ENCODE results near the gene MYO18B. TPM values are rescaled to one million over a fixed set of nuclear protein-coding genes. Genes with fewer than 3 reads are reported as not detected.

Gene MYO18B
- total RNA-seq, 1 experiment from 2014 or later: not detected

- Histone ChIP-seq H3K9me3 (ENCODE audit: low read length) (no peaks in the 10 kb centered on the region), H3K27me3 (ENCODE audit: low read length) (no peaks in the 10 kb centered on the region), H3K9ac (ENCODE audit: low read length) (no peak overlapping the region), H3K79me2 (ENCODE audit: low read length) (no peaks in the 10 kb centered on the region), H3K36me3 (ENCODE audit: low read depth, low read length) (no peaks in the 10 kb centered on the region), H2AFZ (ENCODE audit: low read length) (no peak overlapping the region), H3K4me1 (ENCODE audit: insufficient read depth, low read length) (no peaks in the 10 kb centered on the region), H4K20me1 (ENCODE audit: low read length) (no peaks in the 10 kb centered on the region), H3K4me3 (ENCODE audit: low read length) (no peak overlapping the region), H3F3A (ENCODE audit: low read length, unreplicated experiment) (no peaks in the 10 kb centered on the region), H3K4me2 (ENCODE audit: low read length) (no peak overlapping the region), H3K27ac (ENCODE audit: low read length) (no peak overlapping the region), H3K9me2 (replicated peaks; ENCODE audit: low read length) (no peaks in the 10 kb centered on the region)
- TF ChIP-seq EZH2phosphoT487 (IDR thresholded peaks at IDR 0.05; ENCODE audit: borderline replicate concordance, low read length) (no peak), EZH2 (IDR thresholded peaks at IDR 0.05; ENCODE audit: low read length, unreplicated experiment) (no peak), CTCF (conservative IDR thresholded peaks at IDR 0.05; ENCODE audit: low read depth, low read length) (no peak; the same call in 1 of the 2 replicates)
- ATAC-seq (no peak), DNase-seq (no peak)
- POLR2A ChIA-PET (ENCODE audit: unreplicated experiment): no interaction called here
- intact Hi-C loops (cut with micrococcal nuclease): no loop called here
- BruUV-seq (replicated peaks): no TSS peak
- CTCF ChIA-PET: no interaction called here
Observed at GRCh38 chr22:25898707-25899365, 156.8 kb downstream of the MYO18B start.

- DNase-seq: no peak
- no peaks in the 10 kb centered on the region for H3F3A ChIP-seq (ENCODE audit: low read length, unreplicated experiment)
- H3K9me2 ChIP-seq (replicated peaks; ENCODE audit: low read length): no peaks in the 10 kb centered on the region
- no TSS peak for BruUV-seq (replicated peaks)
- H3K27me3 ChIP-seq (ENCODE audit: low read length): no peaks in the 10 kb centered on the region
- intact Hi-C loops (cut with micrococcal nuclease): no loop called here
- H2AFZ ChIP-seq (ENCODE audit: low read length): no peak overlapping the region
- H3K4me2 ChIP-seq (ENCODE audit: low read length): no peak overlapping the region
- no peak for ATAC-seq
- no peak for TF ChIP-seq EZH2 (IDR thresholded peaks at IDR 0.05; ENCODE audit: low read length, unreplicated experiment)
- no peak for TF ChIP-seq EZH2phosphoT487 (IDR thresholded peaks at IDR 0.05; ENCODE audit: borderline replicate concordance, low read length)
- no peak for TF ChIP-seq CTCF (conservative IDR thresholded peaks at IDR 0.05; ENCODE audit: low read depth, low read length)
- H3K9me3 ChIP-seq (ENCODE audit: low read length): no peaks in the 10 kb centered on the region
- H3K36me3 ChIP-seq (ENCODE audit: low read depth, low read length): no peaks in the 10 kb centered on the region
- no peaks in the 10 kb centered on the region for H4K20me1 ChIP-seq (ENCODE audit: low read length)
- no peaks in the 10 kb centered on the region for H3K79me2 ChIP-seq (ENCODE audit: low read length)
- H3K9ac ChIP-seq (ENCODE audit: low read length): no peak overlapping the region
- H3K27ac ChIP-seq (ENCODE audit: low read length): no peak overlapping the region
- ChIA-PET CTCF (no interaction called here), POLR2A (ENCODE audit: unreplicated experiment) (no interaction called here)
- no peaks in the 10 kb centered on the region for H3K4me1 ChIP-seq (ENCODE audit: insufficient read depth, low read length)
- no peak overlapping the region for H3K4me3 ChIP-seq (ENCODE audit: low read length)
Observed at GRCh38 chr22:25899566-25899965, 157.6 kb downstream of the MYO18B start.

- Histone ChIP-seq H3K79me2 (ENCODE audit: low read length) (no peaks in the 10 kb centered on the region), H3K27ac (ENCODE audit: low read length) (no peak overlapping the region), H3K9ac (ENCODE audit: low read length) (no peak overlapping the region), H3K36me3 (ENCODE audit: low read depth, low read length) (no peaks in the 10 kb centered on the region), H3K9me3 (ENCODE audit: low read length) (no peaks in the 10 kb centered on the region), H3K4me3 (ENCODE audit: low read length) (no peak overlapping the region), H3K27me3 (ENCODE audit: low read length) (no peaks in the 10 kb centered on the region), H3K9me2 (replicated peaks; ENCODE audit: low read length) (no peaks in the 10 kb centered on the region), H3K4me2 (ENCODE audit: low read length) (no peak overlapping the region), H3K4me1 (ENCODE audit: insufficient read depth, low read length) (no peaks in the 10 kb centered on the region), H4K20me1 (ENCODE audit: low read length) (no peaks in the 10 kb centered on the region), H3F3A (ENCODE audit: low read length, unreplicated experiment) (no peaks in the 10 kb centered on the region), H2AFZ (ENCODE audit: low read length) (no peak overlapping the region)
- BruUV-seq (replicated peaks): no TSS peak
- TF ChIP-seq EZH2 (IDR thresholded peaks at IDR 0.05; ENCODE audit: low read length, unreplicated experiment): no peak
- TF ChIP-seq EZH2phosphoT487 (IDR thresholded peaks at IDR 0.05; ENCODE audit: borderline replicate concordance, low read length): no peak
- TF ChIP-seq CTCF (conservative IDR thresholded peaks at IDR 0.05; ENCODE audit: low read depth, low read length): no peak
- ChIA-PET POLR2A (ENCODE audit: unreplicated experiment) (no interaction called here), CTCF (no interaction called here)
- ATAC-seq (no peak), DNase-seq (no peak)
- intact Hi-C loops (cut with micrococcal nuclease): no loop called here
Observed at GRCh38 chr22:25900390-25900789, 158.4 kb downstream of the MYO18B start.

Data from PC-3 (cell line).